Stimulated activated naive CD8-positive, alpha-beta T cell treated with anti-CD3 and anti-CD28 coated beads, Interleukin-15, Interleukin-2, amounts not matched to agents 100 ng/mL and 50 ng/mL, for 24 hours (primary cell): ENCODE measurements around the gene SULT1A3.
A peak's percentile ranks its signal among the peaks of the same experiment; 100 is the strongest.
"Not testable (repeated sequence)": the region's sequence is repeated elsewhere in the genome, so short reads cannot be mapped to it uniquely, and the experiment has no call there.

Experiments
- H3K27ac Mint-ChIP-seq: one replicate; pipeline ENCODE4 v1.8.0; 2021; ENCODE audit warnings: mild to moderate bottlenecking, mixed read lengths
- H3K27me3 Mint-ChIP-seq: one replicate; pipeline ENCODE4 v1.8.0; 2021; ENCODE audit warnings: mixed read lengths
- H3K36me3 Mint-ChIP-seq: one replicate; pipeline ENCODE4 v1.8.0; 2021; ENCODE audit warnings: low read depth, mixed read lengths
- H3K4me1 Mint-ChIP-seq: one replicate; pipeline ENCODE4 v1.8.0; 2021; ENCODE audit warnings: low read depth, mixed read lengths
- H3K4me3 Mint-ChIP-seq: one replicate; pipeline ENCODE4 v1.8.0; 2021; ENCODE audit warnings: mild to moderate bottlenecking, mixed read lengths
- H3K9me3 Mint-ChIP-seq: one replicate; pipeline ENCODE4 v1.8.0; 2021; ENCODE audit warnings: mixed read lengths

Gene SULT1A3

GRCh38 chr16:30183233-30184095 lies 15.6 kb upstream of the SULT1A3 start, which contains the start of gene CORO1A:
TSS of gene CORO1A (plus strand) at chr16:30183602. CDS start at chr16:30185210, 1,608 bp downstream.
- H3K27me3 Mint-ChIP-seq = no peaks in the 10 kb centered on the region
- peaks cover 35% of the 10 kb centered on the region for H3K4me1 Mint-ChIP-seq
- H3K27ac Mint-ChIP-seq = peak within 1 kb of the TSS; percentile 99
- peak within 1 kb of the TSS; percentile 99 for H3K4me3 Mint-ChIP-seq
- H3K9me3 Mint-ChIP-seq = no peaks in the 10 kb centered on the region
- H3K36me3 Mint-ChIP-seq = peaks cover 38% of the 10 kb centered on the region

GRCh38 chr16:30184096-30184890 lies 14.8 kb upstream of the SULT1A3 start:
- peak overlapping the region; percentile 99 for H3K27ac Mint-ChIP-seq
- H3K27me3 Mint-ChIP-seq = no peaks in the 10 kb centered on the region
- peaks cover 35% of the 10 kb centered on the region for H3K4me1 Mint-ChIP-seq
- peaks cover 38% of the 10 kb centered on the region for H3K36me3 Mint-ChIP-seq
- H3K9me3 Mint-ChIP-seq = no peaks in the 10 kb centered on the region
- peak overlapping the region; percentile 99 for H3K4me3 Mint-ChIP-seq

GRCh38 chr16:30184891-30185682 lies 14.0 kb upstream of the SULT1A3 start:
- H3K27ac Mint-ChIP-seq = peak overlapping the region; percentile 99
- H3K4me3 Mint-ChIP-seq = peak overlapping the region; percentile 99
- peaks cover 35% of the 10 kb centered on the region for H3K4me1 Mint-ChIP-seq
- H3K36me3 Mint-ChIP-seq = peaks cover 38% of the 10 kb centered on the region
- no peaks in the 10 kb centered on the region for H3K27me3 Mint-ChIP-seq
- no peaks in the 10 kb centered on the region for H3K9me3 Mint-ChIP-seq

- H3K27me3 Mint-ChIP-seq = no peaks in the 10 kb centered on the region
- peak overlapping the region; percentile 99 for H3K4me3 Mint-ChIP-seq
- no peaks in the 10 kb centered on the region for H3K9me3 Mint-ChIP-seq
- peak overlapping the region; percentile 99 for H3K27ac Mint-ChIP-seq
- peaks cover 38% of the 10 kb centered on the region for H3K36me3 Mint-ChIP-seq
- peaks cover 31% of the 10 kb centered on the region for H3K4me1 Mint-ChIP-seq
These were observed 13.2 kb upstream of the SULT1A3 start for GRCh38 chr16:30185683-30186421.

DNA sequence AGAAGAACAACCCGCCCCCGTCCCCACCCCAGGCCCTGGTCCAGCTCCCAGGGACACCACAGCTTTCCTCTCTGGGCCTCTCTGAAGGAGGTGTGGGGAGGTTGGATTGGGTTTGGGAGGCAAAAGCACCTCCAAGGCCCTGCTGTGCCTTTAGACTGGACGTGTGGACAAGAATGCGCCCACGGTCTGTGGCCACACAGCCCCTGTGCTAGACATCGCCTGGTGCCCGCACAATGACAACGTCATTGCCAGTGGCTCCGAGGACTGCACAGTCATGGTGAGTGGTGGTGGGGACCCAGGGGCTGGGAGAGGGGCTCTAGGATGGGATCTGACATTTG lies 12.6 kb upstream of the SULT1A3 start:
- Mint-ChIP-seq H3K27me3 (no peaks in the 10 kb centered on the region), H3K9me3 (no peaks in the 10 kb centered on the region), H3K4me3 (peak overlapping the region; percentile 99), H3K27ac (peak overlapping the region; percentile 99), H3K4me1 (peaks cover 28% of the 10 kb centered on the region), H3K36me3 (peaks cover 38% of the 10 kb centered on the region)

DNA sequence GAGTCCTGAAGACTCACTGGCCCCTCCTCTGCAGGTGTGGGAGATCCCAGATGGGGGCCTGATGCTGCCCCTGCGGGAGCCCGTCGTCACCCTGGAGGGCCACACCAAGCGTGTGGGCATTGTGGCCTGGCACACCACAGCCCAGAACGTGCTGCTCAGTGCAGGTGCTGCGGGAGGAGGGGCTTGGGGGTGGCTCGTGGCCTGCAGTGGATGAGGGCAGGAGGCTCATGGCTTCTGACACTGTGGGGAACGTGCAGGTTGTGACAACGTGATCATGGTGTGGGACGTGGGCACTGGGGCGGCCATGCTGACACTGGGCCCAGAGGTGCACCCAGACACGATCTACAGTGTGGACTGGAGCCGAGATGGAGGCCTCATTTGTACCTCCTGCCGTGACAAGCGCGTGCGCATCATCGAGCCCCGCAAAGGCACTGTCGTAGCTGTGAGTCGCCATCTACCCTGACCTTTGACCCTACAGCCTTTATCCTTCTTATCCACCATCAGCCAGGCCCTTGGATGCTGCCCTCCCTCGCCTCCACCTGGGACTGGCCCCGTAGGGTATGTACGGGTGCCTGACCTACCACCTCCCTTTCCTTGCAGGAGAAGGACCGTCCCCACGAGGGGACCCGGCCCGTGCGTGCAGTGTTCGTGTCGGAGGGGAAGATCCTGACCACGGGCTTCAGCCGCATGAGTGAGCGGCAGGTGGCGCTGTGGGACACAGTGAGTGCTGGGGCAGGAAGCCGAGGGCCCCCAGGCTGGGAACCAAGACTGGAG lies 12.1 kb upstream of the SULT1A3 start:
- Mint-ChIP-seq H3K4me3 (peak overlapping the region; percentile 99), H3K27ac (peak overlapping the region; percentile 99), H3K4me1 (peaks cover 25% of the 10 kb centered on the region), H3K27me3 (no peaks in the 10 kb centered on the region), H3K36me3 (peaks cover 38% of the 10 kb centered on the region), H3K9me3 (no peaks in the 10 kb centered on the region)

- no peaks in the 10 kb centered on the region for H3K9me3 Mint-ChIP-seq
These were observed 11.5 kb upstream of the SULT1A3 start for GRCh38 chr16:30187556-30187865.

DNA sequence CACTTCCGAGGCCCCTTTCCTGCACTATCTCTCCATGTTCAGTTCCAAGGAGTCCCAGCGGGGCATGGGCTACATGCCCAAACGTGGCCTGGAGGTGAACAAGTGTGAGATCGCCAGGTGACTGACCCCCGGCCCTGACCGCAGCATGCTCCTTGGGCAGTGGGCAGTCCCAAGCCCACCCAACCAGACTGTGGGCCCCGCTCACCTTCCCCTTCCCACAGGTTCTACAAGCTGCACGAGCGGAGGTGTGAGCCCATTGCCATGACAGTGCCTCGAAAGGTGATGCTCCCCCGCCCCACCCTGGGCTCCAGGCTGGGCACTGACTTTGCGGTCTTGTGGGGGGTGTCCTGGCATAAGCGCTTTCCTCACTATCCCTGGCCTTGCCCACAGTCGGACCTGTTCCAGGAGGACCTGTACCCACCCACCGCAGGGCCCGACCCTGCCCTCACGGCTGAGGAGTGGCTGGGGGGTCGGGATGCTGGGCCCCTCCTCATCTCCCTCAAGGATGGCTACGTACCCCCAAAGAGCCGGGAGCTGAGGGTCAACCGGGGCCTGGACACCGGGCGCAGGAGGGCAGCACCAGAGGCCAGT lies 11.0 kb upstream of the SULT1A3 start:
- Mint-ChIP-seq H3K9me3 (no peaks in the 10 kb centered on the region), H3K27ac (peak overlapping the region; percentile 58), H3K4me1 (peaks cover 16% of the 10 kb centered on the region), H3K27me3 (no peaks in the 10 kb centered on the region), H3K4me3 (peak overlapping the region; percentile 99), H3K36me3 (peaks cover 38% of the 10 kb centered on the region)

More at GRCh38 chr16:30187556-30187865, 11.5 kb upstream of the SULT1A3 start:
- Mint-ChIP-seq H3K4me3 (peak overlapping the region; percentile 99), H3K4me1 (peaks cover 20% of the 10 kb centered on the region), H3K27me3 (no peaks in the 10 kb centered on the region), H3K27ac (peak overlapping the region; percentile 99), H3K36me3 (peaks cover 38% of the 10 kb centered on the region)

GRCh38 chr16:30191158-30191557 lies 7.9 kb upstream of the SULT1A3 start:
- not testable (repeated sequence) for H3K9me3 Mint-ChIP-seq, H3K27ac Mint-ChIP-seq, H3K4me3 Mint-ChIP-seq, H3K27me3 Mint-ChIP-seq
- H3K36me3 Mint-ChIP-seq = peaks cover 20% of the 10 kb centered on the region
- peaks cover 16% of the 10 kb centered on the region for H3K4me1 Mint-ChIP-seq

DNA sequence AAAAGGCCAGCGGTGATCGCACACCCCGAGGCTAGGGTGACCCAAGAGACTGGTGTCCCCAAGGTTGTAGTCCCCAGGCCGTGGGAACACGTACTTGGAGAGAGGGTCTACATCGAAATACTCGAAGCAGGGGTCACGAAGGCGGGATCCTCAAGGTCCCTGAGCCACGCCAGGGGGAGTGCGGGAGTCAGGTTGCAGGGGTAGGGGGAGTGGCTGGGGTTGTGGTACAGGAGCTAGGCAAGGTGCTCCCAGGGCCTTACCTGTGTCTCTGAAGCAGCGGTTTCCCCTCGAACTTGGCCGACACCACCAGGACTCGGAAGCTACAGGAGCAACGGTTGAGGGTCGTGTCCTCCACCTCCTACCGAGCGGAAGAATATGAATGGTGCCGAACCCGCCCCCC lies 6.0 kb upstream of the SULT1A3 start:
- H3K4me1 Mint-ChIP-seq, H3K27ac Mint-ChIP-seq, H3K27me3 Mint-ChIP-seq, H3K36me3 Mint-ChIP-seq, H3K4me3 Mint-ChIP-seq, H3K9me3 Mint-ChIP-seq: not testable (repeated sequence)

GRCh38 chr16:30193615-30194014 lies 5.4 kb upstream of the SULT1A3 start, which contains the start of the genes BOLA2B and SLX1A:
TSS of gene BOLA2B (minus strand) at chr16:30193666. CDS start at chr16:30193595, 71 bp downstream.
TSS of gene SLX1A (plus strand) at chr16:30193875. CDS start at chr16:30194085, 210 bp downstream.
- H3K4me3 Mint-ChIP-seq, H3K9me3 Mint-ChIP-seq, H3K36me3 Mint-ChIP-seq, H3K27me3 Mint-ChIP-seq, H3K27ac Mint-ChIP-seq, H3K4me1 Mint-ChIP-seq: not testable (repeated sequence)

DNA sequence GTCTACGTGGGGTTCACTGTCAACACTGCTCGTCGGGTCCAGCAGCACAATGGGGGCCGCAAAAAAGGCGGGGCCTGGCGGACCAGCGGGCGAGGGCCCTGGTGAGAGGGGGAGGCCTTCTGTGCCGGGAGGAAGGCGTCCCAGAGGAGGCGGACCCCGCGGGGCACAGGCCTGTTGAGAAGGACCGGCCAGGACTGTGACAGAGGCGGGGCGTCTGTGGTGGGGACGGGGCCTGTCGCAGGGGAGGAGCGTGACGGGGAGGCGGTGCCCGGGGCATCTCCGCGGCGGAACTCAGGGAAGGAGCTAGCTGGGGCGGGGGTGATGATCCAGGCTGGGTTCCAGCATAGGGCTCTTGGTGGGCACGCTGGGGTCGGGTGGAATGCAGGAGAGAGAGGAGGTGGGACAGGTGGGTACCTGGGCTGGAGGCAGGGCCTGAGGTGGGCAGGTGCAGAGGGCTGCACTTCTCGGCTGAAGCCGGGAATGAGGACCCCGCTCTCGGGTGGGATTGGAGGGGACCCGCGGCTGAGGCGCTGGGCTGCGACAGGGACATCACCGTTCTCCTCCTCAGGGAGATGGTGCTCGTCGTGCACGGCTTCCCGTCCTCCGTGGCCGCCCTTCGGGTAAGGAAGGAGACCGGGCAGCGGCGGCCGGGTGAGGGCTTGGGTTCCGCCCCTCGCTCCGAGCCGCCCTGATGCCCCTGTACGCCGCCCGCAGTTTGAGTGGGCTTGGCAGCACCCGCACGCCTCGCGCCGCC lies 4.7 kb upstream of the SULT1A3 start:
- not testable (repeated sequence) for H3K27ac Mint-ChIP-seq, H3K4me3 Mint-ChIP-seq, H3K9me3 Mint-ChIP-seq, H3K27me3 Mint-ChIP-seq, H3K4me1 Mint-ChIP-seq, H3K36me3 Mint-ChIP-seq

- H3K4me3 Mint-ChIP-seq, H3K9me3 Mint-ChIP-seq, H3K27ac Mint-ChIP-seq, H3K4me1 Mint-ChIP-seq, H3K36me3 Mint-ChIP-seq, H3K27me3 Mint-ChIP-seq: not testable (repeated sequence)
These were observed 2.1 kb upstream of the SULT1A3 start for GRCh38 chr16:30197001-30197400.
